Spleen (tissue), 7 donors: ENCODE results near the gene MRPS34.

Experiments
- CTCF ChIP-seq, 11 experiments: fragments of 200-600 bp in 7 of 11; fragments of 450-650 bp in 4 of 11; sonication (generic) in 4 of 11; IDR thresholded peaks in 8 of 11; conservative IDR thresholded peaks in 3 of 11; 1 replicate in 7 of 11; 2 replicates in 4 of 11; pipeline versions ENCODE4 v1.4.0 to v1.8.0; 2016 to 2021; ENCODE audit warnings: antibody characterized with exemption in 11 of 11, inconsistent platforms in 4 of 11, mild to moderate bottlenecking in 1 of 11
- POLR2A ChIP-seq, 3 donors: fragments of 450-650 bp; IDR thresholded peaks; one replicate each; pipeline ENCODE4 v1.5.1; 2017; ENCODE audit warnings: antibody characterized with exemption in 3 of 3, mild to moderate bottlenecking in 1 of 3
- POLR2AphosphoS5 ChIP-seq, 3 donors: sonication (generic); formaldehyde crosslinking; IDR thresholded peaks; one replicate each; pipeline ENCODE4 v1.5.1; 2017; ENCODE audit warnings: antibody characterized with exemption in 3 of 3
- donor health status: DM: no; HTN: no; CAD: no; lungs with moderate emphysema.
- donor health status: DM: no; HTN: no; CAD: no.
- donor health status: DM: no; HTN: no; CAD: no.

- TF ChIP-seq CTCF (IDR thresholded peaks at IDR 0.05 in 8 of 11, conservative IDR thresholded peaks at IDR 0.05 in 3 of 11), result no peak
- peak in 1 of 3 donors; percentile 17 for TF ChIP-seq POLR2AphosphoS5 (IDR thresholded peaks at IDR 0.05)
- TF ChIP-seq POLR2A (IDR thresholded peaks at IDR 0.05), result no peak
Measured at GRCh38 chr16:1726661-1727502, 46.1 kb downstream of the MRPS34 start.
